Astrocyte (in vitro differentiated cells and primary cell): ENCODE results near the gene LGI1.

Source experiments
- EZH2 ChIP-seq: IDR thresholded peaks from 2 replicates; pipeline ENCODE4 v1.6.1; 2012; ENCODE audit warnings: mild to moderate bottlenecking, low read length, inconsistent platforms; ENCODE audit not compliant: insufficient read depth
- TF ChIP-seq, protein P1 (sequence below): IDR thresholded peaks from 2 replicates; pipeline ENCODE4 v1.5.1; 2011; ENCODE audit warnings: low read depth, mild to moderate bottlenecking, inconsistent platforms, low read length, moderate library complexity; ENCODE audit not compliant: insufficient read depth

DNA sequence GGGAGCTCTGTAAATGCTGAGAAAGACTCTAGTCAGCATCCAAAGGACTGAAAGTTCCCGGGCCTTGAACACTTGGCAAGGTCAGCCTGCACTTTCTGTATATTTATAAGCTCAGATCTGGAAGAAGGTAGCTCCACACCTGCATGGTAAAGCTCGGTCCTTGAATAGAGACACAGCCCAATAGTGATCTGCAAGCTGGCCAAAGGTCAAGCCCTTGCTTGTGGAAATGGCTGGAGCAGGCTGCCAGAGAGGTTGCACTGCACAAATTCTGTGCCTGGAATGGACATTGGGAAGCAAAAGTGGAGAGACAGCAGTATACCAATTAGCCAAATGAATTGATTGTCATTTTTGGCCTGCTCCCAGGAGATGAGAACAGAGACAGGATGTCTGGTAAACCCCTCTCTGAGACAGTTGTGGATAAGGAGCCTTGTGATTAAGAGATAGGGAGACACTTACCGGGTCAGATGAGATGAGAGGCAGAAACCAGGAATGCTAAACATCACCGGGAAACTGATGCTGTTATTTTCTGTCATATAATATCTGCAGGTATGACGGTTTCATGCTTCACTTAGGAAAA lies 47.3 kb upstream of the LGI1 start:
- no peak for TF ChIP-seq EZH2
- TF ChIP-seq, protein P1, sequence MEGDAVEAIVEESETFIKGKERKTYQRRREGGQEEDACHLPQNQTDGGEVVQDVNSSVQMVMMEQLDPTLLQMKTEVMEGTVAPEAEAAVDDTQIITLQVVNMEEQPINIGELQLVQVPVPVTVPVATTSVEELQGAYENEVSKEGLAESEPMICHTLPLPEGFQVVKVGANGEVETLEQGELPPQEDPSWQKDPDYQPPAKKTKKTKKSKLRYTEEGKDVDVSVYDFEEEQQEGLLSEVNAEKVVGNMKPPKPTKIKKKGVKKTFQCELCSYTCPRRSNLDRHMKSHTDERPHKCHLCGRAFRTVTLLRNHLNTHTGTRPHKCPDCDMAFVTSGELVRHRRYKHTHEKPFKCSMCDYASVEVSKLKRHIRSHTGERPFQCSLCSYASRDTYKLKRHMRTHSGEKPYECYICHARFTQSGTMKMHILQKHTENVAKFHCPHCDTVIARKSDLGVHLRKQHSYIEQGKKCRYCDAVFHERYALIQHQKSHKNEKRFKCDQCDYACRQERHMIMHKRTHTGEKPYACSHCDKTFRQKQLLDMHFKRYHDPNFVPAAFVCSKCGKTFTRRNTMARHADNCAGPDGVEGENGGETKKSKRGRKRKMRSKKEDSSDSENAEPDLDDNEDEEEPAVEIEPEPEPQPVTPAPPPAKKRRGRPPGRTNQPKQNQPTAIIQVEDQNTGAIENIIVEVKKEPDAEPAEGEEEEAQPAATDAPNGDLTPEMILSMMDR: no peak
